Stimulated activated CD8-positive, alpha-beta memory T cell treated with anti-CD3 and anti-CD28 coated beads, Interleukin-12 subunit alpha, Interleukin-12 subunit beta, amount 100 ng/mL, for 1 hour (primary cell): Measurements from ENCODE around the gene LAPTM5.

ENCODE experiments used
- DNase-seq: peaks from one replicate; pipeline ENCODE4 v3.0.0-alpha.2; 2020; ENCODE audit warnings: low read depth

LAPTM5 gene

DNA sequence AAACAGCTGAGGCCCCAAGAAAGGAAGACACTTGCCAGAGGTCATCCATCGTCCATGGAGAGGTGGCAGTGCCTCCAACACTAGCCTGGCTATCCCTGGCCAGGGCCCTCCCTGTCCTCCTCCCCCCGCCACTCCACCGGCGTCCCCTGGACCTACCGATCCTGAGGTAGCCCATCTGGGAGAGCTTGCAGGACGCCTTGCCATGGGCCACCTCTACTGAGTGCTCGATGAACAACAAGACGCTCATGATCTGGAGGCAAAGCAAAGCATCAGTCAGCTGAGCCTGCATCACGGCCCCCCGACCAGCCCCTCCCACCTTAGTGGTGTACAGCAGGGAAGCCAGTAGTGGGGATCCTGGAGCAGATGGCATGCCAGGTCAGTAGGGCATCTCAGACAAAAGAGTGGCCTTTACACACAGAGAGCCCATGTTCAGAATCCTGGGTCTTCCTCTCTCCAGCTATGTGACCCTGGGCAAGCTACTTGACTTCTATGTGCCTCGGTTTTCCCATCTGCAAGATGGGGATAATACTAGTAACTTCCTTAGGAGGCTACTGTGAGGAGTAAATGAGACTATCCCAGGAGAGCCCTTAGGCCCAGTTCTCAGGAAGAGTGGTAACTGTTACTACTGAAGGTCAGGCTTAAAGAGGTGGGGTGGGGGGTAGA lies 15.1 kb downstream of the LAPTM5 start:
- DNase-seq, result no peak

DNA sequence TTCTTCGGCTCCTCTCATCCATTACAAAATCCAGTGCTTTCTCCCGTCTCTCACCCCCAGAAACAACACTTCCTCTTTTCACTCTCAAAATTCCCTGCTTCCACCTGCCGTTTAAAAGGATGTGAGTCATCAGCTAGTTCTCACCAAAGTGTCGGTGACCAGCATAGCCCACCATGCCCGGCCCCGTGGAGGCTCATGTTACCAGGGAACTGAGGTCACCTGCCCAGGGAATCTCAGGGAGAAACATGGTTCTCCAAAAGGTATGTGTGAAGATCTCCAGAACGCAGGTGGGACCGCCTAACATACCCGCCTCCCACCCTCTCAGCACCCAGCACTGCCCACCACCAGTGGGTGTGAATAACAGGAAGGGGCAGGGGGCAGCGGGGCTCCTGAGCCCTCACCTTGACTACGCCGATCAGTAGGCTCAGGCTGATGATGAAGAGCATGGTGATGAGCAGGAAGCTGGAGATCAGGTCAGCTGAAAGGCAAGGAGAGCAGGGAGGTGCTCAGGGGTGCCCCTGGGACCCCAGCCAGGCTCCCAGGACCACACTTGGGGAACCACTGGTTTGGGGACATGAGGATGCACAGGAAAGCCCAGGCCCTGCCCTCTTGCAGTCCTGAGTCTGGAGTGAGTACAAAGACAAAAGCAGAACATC lies 16.2 kb downstream of the LAPTM5 start:
- DNase-seq, result no peak

DNA sequence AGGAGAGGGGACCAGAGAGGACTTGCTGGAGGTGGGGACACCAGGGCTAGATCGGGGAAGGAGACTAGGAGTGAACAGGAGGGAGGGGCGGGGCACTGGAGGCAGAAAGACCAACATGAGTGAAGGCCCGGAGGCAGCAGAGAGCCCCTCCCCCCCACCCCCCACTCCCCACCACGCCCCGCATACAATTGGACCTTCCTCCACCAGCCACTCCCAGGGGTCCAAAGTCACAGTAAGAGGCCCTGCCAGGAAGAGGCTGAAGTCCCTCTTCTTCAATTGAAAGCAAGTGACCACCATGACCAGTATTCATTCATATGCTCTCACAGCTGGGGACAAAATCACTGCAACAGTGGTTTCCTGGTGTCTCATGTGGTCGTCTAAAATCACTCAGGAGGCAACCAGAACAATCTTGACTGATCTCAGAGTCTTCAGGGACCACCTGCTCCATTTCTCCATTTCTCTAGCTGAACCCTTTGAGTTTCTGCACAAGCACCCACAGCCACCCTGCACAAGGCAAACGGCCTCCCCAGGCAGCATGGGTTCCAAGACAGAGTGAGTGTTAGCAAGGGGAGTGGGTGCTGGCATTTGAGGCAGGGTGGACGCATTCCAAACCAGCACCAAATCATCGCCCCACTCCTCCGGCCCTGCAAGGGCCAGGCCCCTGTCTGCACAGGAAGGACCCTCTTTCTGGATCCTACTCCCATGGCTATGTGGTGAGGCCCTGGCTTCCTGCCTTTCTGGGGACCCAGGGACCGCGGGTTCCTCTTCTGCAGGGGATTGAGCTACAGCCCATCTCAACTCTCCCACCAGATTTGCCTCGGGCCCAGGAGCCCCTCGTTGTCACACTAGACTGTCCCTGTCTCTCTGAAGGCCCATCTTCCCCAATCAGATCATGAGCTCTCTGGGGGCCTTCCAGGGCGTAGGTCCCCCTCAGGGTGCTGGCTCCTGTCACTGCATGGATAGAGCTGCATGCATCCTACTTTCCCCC lies 17.0 kb downstream of the LAPTM5 start:
- no peak for DNase-seq

DNA sequence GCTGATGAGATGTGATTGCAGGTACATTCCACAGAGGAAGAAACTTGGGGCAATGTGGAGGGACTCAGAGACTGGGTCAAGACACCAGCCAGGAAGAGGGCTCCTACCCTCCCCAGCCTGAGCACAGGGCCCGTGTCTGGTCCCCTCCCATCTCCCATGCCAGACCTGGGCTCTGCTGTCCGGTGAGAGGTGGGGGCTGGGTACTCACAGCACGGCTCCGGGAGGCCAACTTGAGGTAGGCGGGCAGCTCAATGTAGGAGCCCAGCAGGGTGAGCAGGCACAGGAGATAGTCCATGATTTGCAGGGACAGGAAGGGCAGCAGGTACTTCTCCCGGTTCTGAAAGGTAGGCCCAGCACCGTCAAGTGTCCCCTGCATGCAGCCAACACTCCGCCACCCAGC lies 18.0 kb downstream of the LAPTM5 start:
- no peak for DNase-seq

DNA sequence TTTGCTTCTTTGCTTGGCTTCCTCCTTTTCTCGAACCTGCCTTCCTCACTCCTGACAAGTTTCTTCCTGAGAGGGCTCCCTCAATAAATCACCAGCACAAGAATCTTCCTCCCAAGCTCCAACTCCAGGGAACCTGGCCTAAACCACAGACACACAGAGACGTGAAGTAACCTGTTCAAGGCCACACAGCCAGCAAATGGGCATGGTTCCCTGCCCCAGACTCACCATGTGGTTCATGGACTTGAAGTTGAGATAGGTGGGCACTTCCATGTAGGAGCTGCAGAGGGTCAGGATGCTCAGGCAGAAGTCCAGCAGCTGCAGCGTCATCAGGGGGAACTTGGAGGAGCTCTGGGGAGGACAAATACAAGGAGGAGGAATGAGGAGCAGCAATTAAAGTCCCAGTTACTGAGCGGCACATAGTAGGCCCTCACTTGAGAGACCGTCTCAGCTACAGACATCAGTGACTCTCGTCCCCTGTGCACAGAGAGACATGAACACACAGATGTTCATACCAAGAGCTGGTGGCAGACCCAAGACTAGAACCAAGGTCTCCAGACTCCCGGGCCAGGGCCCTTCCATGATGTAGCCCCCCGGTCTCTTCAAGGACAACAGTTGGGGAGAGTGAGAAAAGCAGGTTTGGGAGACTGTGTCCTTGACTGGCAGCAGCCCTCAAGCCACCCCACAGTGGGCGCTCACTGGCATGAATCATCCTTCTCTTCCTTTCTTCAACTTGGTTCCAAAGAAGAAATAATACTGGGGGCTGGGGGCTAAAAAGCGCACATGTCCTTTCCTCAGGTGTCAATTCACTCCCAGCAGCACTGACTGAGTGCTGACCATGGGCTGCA lies 18.6 kb downstream of the LAPTM5 start:
- no peak for DNase-seq

DNA sequence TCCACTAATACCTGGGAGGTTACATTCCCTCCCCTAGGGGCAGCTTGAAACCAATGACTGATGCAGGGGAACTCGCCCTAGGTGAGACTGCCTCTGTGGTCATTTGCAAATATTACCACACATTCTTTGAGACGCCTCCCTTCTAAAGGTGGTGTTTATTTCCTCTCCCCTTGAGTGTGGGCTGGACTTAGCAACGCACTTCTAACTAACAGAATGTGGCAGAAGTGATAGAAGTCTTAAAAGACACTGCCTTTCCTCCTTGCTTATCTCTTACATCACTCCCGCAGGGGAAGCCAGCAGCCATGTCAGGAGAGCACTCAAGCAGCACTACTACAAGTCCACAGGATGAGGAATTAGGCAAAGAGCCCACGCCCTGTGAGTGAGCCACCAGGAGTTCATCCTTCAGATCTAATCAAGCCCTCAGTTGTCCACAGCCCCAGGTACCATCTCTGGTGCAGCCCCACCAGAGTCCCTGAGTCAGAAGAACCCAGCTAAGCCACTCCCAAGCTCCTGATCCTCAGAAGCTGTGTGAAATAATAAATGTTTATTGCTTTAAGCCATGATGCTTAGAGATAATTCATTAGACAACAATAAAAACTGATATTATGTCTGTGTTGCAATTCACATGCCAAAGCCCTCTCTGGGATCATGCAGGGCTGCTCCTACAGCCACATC lies 19.4 kb downstream of the LAPTM5 start:
- DNase-seq, result no peak

DNA sequence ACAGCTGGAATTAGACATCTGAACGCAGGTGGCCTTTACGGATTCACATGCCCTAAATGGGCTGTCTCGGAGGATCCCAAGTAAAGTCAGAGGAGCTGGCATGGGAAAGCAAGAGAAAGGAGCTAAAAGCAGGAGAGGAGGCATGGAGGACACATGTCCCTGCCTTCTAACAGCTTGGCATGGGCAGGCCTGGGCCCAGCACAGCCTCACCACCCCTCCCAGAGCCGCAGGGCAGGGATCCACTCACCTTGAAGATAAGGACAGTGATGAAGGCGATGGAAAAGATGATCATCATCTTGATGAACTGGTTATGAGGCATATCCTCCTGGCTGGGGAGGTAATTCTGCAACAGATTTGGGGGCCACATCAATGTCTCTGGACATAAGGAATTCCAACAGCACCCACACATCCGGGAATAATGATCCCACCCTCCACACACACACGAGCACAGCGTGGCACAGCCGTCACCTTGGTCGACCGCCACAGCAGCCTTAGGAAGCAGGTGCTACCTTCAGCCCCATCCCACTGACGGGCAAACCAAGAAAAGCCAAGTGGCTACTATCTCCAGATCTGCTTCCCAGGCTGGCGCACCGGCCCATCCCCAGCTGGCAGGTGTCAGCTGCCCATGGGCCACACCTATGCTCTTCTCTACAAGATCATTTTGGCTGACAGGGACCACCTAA lies 20.1 kb downstream of the LAPTM5 start:
- no peak for DNase-seq

DNA sequence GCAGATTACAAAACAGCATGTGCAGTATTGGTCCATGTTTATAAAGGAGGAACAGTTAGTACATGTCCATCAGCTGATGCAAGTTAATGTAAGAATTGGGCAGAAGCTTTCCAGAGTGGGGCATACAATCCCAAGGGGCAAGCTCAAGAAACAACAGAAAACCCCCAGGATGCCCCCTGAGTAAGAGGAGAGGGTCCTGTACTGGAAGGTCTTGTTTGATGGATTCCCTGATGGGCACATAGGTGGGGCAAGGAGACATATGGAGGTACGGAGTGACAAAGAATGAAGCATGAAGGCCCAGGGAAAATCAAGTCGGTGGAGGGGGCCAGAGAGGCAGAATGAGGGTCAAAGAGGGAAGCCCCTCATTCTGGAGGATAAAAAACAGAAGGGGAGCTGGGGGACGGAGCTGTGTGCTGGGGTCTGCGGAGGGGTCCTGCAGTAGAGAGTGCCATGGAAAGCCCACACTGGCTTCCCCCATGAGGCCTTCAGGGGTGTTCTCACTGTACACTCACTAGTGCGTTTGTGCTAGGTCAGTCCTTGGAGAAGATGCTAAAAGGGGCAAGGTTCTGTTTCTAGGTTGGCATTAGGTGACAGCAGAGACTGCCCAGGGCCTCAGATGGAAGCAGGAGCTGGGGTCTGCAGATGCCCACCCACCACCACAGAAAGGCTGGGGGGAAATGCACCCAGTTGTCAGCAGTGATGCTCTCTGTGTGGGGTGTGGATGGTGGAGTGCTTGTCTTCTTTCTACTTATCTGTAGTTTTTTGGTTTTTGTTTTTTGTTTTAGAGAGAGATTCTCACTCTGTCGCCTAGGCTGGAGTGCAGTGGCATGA lies 21.7 kb downstream of the LAPTM5 start:
- DNase-seq, result no peak

DNA sequence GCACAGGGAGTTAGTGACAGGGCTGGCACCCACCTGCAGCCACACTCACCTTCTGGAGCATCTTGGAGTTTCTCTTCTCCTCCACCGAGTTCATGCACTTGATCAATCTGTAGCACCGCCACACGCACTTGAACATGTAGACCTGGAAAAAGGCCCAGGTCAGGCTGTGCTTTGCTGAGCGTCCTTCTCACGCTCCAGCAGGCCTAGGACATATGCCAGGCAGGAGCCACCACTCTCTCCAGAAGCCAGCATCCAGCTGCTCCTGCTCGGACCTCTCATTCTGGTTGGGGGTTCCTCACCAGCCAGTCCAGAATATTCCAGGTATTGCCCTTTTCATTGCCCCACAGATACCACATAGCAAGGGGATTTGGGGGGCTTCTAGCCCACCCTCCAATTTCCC lies 22.4 kb downstream of the LAPTM5 start:
- no peak for DNase-seq

DNA sequence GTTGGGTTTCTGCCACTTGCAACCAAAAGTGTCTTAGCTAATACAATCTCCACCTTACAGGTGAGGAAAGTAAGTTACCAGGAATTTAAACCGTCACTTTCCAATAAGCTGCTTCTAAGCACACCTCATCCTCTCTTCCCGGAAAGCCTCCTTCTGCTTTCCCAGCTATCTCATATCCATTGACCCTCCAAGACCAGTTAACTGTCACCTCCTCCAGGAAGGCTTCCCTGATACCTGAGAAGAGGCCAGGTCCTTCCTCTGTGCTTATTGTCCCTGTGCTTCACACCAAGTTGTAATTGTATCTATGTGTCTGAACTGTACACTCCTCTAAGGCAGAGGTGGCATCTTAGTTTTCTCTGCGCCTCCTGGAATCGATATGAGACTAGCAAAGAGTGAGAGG lies 23.0 kb downstream of the LAPTM5 start:
- DNase-seq, result no peak

DNA sequence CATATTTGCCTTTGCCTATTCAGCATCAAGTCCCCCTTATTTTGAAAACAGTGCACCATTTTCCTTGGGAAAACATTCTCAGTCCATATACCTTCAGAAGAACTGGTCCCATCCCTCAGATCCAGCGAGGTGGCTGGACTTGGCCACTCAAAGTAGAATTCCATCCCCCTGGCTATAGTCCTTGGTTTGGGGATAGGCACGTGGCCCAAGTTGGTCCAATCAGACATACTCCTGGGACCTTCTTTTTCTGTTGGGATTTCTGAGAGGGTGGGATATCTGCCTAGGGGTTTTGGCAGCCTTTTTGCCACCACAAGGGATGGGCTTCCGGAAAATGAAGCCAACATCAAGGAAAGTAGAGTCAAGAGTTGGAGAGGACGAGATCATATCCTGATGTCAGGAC lies 23.5 kb downstream of the LAPTM5 start:
- DNase-seq, result no peak

DNA sequence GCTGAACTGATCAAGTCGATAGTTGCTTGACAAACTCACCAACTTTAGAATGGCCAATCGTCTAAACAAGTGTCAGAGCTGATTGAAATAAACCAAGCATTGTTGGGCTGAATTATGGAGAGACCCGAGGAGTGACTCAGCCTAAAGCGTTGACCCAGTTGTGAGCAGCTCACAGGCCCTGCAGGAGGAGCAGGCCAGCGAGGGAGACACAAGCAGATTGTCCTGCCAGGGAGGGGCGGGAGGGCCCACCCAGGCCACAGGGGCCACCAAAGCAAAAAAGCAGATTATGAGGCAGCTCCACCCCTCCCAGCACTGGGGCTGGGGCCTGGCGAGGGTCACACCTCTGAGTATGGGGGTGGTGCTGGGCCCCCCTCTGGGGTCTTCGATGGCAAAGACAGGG lies 24.1 kb downstream of the LAPTM5 start:
- DNase-seq, result no peak

DNA sequence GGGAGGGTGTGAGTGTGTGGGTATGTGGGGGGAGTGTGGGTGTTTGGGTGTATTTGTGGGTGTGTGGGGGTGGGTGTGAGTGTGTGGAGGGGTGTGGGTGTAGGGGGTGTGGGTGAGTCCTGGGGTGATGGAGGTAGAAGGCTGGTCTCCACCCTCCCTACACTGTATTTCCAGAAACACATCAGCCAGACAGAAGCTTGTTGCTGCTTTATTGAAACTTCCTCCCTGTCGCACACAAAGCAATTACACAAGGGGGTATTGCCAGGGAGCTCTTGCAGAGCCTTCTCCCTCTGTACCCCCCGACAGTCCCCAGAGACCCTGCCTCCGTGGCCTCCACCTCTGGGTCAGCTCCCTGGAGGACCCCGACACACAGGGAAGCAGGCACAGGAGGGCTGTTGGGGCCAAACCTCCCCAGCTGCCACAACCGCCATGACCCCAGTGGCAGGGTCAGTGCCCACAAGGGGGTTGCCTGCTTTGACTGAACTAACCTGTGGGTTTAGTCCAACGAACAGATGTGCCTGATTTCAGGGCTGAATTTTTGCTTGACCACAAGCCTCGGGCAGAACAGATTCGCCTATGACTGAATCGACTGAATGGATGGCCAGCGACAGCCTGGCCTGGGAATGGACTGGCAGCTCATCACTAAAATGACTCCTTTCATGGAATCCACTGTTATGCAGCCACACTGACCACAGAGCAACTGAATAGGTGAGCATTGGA lies 25.1 kb downstream of the LAPTM5 start:
- no peak for DNase-seq

DNA sequence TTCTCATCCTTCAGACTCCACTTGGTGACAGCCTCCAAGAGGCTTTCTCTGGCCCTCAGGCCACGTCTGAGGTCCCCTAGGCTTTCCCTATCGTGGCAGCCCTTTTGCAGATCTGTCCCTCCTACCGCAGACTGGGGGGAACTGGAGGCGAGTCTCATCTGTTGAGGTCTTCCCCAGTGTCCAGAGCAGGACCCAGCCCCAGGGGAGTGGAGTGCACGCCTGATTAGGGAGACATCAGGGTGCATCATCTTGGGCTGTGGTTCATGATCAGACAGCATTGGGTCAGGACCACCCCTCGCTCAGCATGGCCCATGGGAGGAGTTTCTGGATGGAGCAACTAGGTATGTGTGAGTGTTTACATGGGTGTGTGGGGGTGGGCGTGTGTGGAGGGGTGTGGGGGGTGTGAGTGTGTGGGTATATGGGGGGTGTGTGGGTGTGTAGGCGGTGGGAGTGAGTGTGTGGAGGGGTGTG lies 25.7 kb downstream of the LAPTM5 start:
- no peak for DNase-seq

DNA sequence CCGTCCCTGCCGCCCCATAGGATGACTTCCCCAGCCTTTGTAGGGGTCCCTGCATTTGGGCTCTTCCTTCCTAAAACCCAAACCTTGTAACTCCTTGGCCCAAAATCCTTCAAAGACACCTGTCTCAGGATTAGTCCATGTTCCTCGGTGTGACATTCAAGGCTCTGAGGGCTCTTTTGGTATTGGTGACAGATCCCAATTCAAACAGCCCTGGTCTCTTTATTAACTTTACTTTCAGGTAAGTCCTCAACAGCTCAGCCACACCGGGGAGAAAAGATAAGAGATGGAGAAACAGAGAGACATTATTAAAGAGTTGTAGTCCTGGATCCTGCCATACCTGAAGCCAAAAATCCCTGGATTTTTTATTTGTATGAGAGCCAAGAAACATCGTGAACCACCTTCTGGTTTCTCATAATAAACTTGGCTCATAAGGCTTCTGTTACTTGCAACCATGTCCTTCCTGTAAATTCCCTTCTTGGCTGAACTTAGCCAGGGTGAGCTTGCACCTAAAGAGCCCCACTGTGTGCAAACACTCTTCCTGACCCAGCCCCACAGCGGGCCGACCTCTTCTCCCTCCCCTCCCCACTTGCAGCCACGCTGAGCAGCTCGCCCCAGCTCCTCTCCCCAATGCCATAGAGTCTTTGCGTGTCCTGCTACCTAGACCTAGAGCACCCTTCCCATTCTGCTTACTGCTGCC lies 26.3 kb downstream of the LAPTM5 start:
- no peak for DNase-seq

DNA sequence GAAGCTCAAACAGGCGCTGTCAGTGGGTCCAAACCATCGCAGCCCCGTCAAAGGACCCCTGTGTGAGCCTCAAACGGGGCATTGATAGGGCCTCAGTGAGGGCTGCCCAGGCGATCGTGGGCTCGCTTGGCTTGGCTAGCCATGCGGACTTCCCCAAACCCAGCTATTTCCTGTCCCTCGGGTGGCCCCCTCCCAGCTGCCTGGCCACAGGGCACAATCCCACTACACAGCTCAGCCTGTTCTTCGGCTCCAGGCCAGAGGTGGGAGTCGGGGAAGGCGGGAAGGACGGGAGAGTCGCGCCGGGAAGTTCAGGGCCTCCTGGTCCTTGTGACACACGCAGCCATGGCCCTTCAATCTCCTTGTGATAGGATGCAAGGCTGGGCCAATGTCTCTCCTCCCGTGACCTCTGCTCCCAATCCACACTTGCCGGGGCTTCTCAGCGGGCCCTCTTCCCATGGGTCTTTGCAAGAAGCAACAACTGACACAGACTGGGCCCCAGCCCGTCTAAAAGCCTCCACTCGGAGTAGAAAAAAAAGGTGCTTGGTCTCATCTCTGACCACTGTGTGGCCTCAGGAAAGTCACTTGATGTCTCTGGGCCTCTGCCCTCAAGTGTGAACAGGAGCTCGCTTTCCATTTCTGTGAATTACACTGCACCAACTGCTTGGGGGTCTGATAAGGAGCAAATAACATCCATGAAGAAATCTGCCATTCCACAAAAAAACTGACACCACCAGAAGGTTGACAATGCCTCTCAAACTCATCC lies 27.0 kb downstream of the LAPTM5 start:
- DNase-seq, result no peak

DNA sequence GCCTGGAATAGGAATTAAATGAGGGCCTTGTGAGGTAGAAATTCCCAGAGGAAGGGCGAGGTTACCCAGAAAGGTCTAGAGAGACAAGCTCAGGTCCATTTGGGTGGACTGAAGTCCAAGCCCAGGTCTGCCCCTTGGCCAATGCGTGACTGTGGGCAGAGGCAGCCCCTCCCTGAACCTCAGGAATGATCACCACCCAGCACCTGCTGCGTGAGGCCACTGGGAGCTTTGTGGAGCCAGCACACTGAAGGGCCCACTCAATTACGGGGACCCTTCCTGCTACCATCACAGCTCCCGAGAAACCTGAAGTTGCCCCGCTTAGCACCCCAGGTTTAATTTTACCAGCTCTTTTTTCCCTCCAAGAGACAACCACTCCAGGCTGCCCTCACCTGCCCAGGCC lies 27.7 kb downstream of the LAPTM5 start:
- no peak for DNase-seq
